Natural killer cell treated with Interleukin-12 subunit alpha and Interleukin-12 subunit beta and Interleukin-15 and Interleukin-18, amount 100 ng/mL, for 72 hours (primary cell): Measurements from ENCODE around the gene CLEC4D. TPM values are rescaled to one million over a fixed set of nuclear protein-coding genes. Genes with fewer than 3 reads are reported as not detected.
"Not testable (repeated sequence)": the region's sequence is repeated elsewhere in the genome, so short reads cannot be mapped to it uniquely, and the experiment has no call there.

Experiments
- ATAC-seq, 2 donors: fragments of 150-1000 bp; cut with Tn5 transposase in 1 of 2; sonication (Bioruptor Pico), chemical (Tn5 transposase) in 1 of 2; 2 replicates each; pipeline ENCODE4 v1.10.0; 2021
- DNase-seq: peaks from one replicate; pipeline ENCODE4 v3.0.0; 2022; ENCODE audit warnings: low spot score
- H3K27ac Mint-ChIP-seq, 2 donors: 1 replicate in 1 of 2; 2 replicates in 1 of 2; pipeline ENCODE4 v1.8.0; 2022; ENCODE audit warnings: mixed read lengths in 2 of 2, mild to moderate bottlenecking in 1 of 2, moderate library complexity in 1 of 2
- H3K27me3 Mint-ChIP-seq, 2 donors: 1 replicate in 1 of 2; 2 replicates in 1 of 2; pipeline ENCODE4 v1.8.0; 2022; ENCODE audit warnings: mixed read lengths in 2 of 2
- H3K36me3 Mint-ChIP-seq: one replicate; pipeline ENCODE4 v1.8.0; 2022; ENCODE audit warnings: mixed read lengths
- H3K4me1 Mint-ChIP-seq, 2 donors: 1 replicate in 1 of 2; 2 replicates in 1 of 2; pipeline ENCODE4 v1.8.0; 2022; ENCODE audit warnings: low read depth in 2 of 2, mixed read lengths in 2 of 2, mild to moderate bottlenecking in 1 of 2
- H3K4me3 Mint-ChIP-seq: one replicate; pipeline ENCODE4 v1.8.0; 2022; ENCODE audit warnings: mixed read lengths
- H3K9me3 Mint-ChIP-seq: 2 replicates; pipeline ENCODE4 v1.8.0; 2022; ENCODE audit warnings: mixed read lengths
- total RNA-seq, 2 donors: library from RNA; stranded (reverse); gene quantifications; one replicate each; pipeline ENCODE4 v1.2.3, GENCODE V29; 2022

The CLEC4D gene
- total RNA-seq, 2 donors from 2014 or later: not detected

- Mint-ChIP-seq H3K36me3 (no peaks in the 10 kb centered on the region), H3K4me1 (no peaks in the 10 kb centered on the region), H3K4me3 (no peak overlapping the region), H3K9me3 (no peaks in the 10 kb centered on the region), H3K27ac (no peak overlapping the region), H3K27me3 (peaks cover 11 to 23% of the 10 kb centered on the region in 2 donors)
- DNase-seq (no peak), ATAC-seq (no peak)
Observed at GRCh38 chr12:8547645-8548044, 34.3 kb downstream of the CLEC4D start.

- no peaks in the 10 kb centered on the region for H3K9me3 Mint-ChIP-seq
- peaks cover 11 to 23% of the 10 kb centered on the region in 2 donors for H3K27me3 Mint-ChIP-seq
- no peaks in the 10 kb centered on the region for H3K36me3 Mint-ChIP-seq
- H3K27ac Mint-ChIP-seq: no peak overlapping the region
- no peak overlapping the region for H3K4me3 Mint-ChIP-seq
- no peak for ATAC-seq
- DNase-seq: no peak
- H3K4me1 Mint-ChIP-seq: no peaks in the 10 kb centered on the region
Observed at GRCh38 chr12:8548192-8548591, 34.9 kb downstream of the CLEC4D start.

- Mint-ChIP-seq H3K27me3 (peaks cover 11 to 23% of the 10 kb centered on the region in 2 donors), H3K9me3 (no peaks in the 10 kb centered on the region), H3K36me3 (no peaks in the 10 kb centered on the region), H3K27ac (no peak overlapping the region), H3K4me1 (no peaks in the 10 kb centered on the region), H3K4me3 (no peak overlapping the region)
- DNase-seq: no peak
- ATAC-seq: no peak
Observed at GRCh38 chr12:8549381-8549780, 36.1 kb downstream of the CLEC4D start.

GRCh38 chr12:8553088-8553627 lies 39.9 kb downstream of the CLEC4D start:
- H3K9me3 Mint-ChIP-seq: no peaks in the 10 kb centered on the region
- DNase-seq (no peak), ATAC-seq (no peak)
- H3K27me3 Mint-ChIP-seq: peaks cover 7 to 13% of the 10 kb centered on the region in 2 donors
- no peak overlapping the region for H3K27ac Mint-ChIP-seq
- H3K36me3 Mint-ChIP-seq: no peaks in the 10 kb centered on the region
- H3K4me3 Mint-ChIP-seq: no peak overlapping the region
- H3K4me1 Mint-ChIP-seq: no peaks in the 10 kb centered on the region

GRCh38 chr12:8554451-8555195 lies 41.3 kb downstream of the CLEC4D start:
- Mint-ChIP-seq H3K36me3 (no peaks in the 10 kb centered on the region), H3K27ac (no peak overlapping the region), H3K4me3 (no peak overlapping the region), H3K9me3 (no peaks in the 10 kb centered on the region), H3K4me1 (no peaks in the 10 kb centered on the region), H3K27me3 (peaks cover 3 to 12% of the 10 kb centered on the region in 2 donors)
- no peak for ATAC-seq
- DNase-seq: no peak

- Mint-ChIP-seq H3K27ac (no peak overlapping the region), H3K9me3 (no peaks in the 10 kb centered on the region), H3K36me3 (no peaks in the 10 kb centered on the region), H3K4me3 (no peak overlapping the region), H3K4me1 (no peaks in the 10 kb centered on the region), H3K27me3 (peaks cover 14 to 25% of the 10 kb centered on the region in 2 donors)
- no peak for DNase-seq
- ATAC-seq: no peak
Observed at GRCh38 chr12:8556531-8557097, 43.3 kb downstream of the CLEC4D start.

- no peak for ATAC-seq
- H3K4me1 Mint-ChIP-seq: no peaks in the 10 kb centered on the region
- H3K27ac Mint-ChIP-seq: no peak overlapping the region
- no peak for DNase-seq
- H3K9me3 Mint-ChIP-seq: no peaks in the 10 kb centered on the region
- H3K27me3 Mint-ChIP-seq: peaks cover 24 to 36% of the 10 kb centered on the region in 2 donors
- H3K4me3 Mint-ChIP-seq: no peak overlapping the region
- no peaks in the 10 kb centered on the region for H3K36me3 Mint-ChIP-seq
Observed at GRCh38 chr12:8559676-8560075, 46.4 kb downstream of the CLEC4D start.

GRCh38 chr12:8561011-8561410 lies 47.7 kb downstream of the CLEC4D start:
- H3K36me3 Mint-ChIP-seq: no peaks in the 10 kb centered on the region
- no peak overlapping the region for H3K4me3 Mint-ChIP-seq
- no peak overlapping the region for H3K27ac Mint-ChIP-seq
- DNase-seq (no peak), ATAC-seq (no peak)
- no peaks in the 10 kb centered on the region for H3K4me1 Mint-ChIP-seq
- peaks cover 25 to 43% of the 10 kb centered on the region in 2 donors for H3K27me3 Mint-ChIP-seq
- H3K9me3 Mint-ChIP-seq: no peaks in the 10 kb centered on the region

- DNase-seq: no peak
- H3K9me3 Mint-ChIP-seq: no peaks in the 10 kb centered on the region
Observed at GRCh38 chr12:8562310-8562709, 49.0 kb downstream of the CLEC4D start.

GRCh38 chr12:8563356-8563755 lies 50.1 kb downstream of the CLEC4D start:
- Mint-ChIP-seq H3K4me3 (no peak overlapping the region), H3K9me3 (no peaks in the 10 kb centered on the region), H3K27ac (no peak overlapping the region), H3K36me3 (no peaks in the 10 kb centered on the region), H3K27me3 (peaks cover 25 to 43% of the 10 kb centered on the region in 2 donors), H3K4me1 (no peaks in the 10 kb centered on the region)
- ATAC-seq: no peak
- DNase-seq: no peak

More at GRCh38 chr12:8562310-8562709, 49.0 kb downstream of the CLEC4D start:
- Mint-ChIP-seq H3K27ac (no peak overlapping the region), H3K27me3 (peaks cover 25 to 43% of the 10 kb centered on the region in 2 donors), H3K36me3 (no peaks in the 10 kb centered on the region), H3K4me3 (no peak overlapping the region), H3K4me1 (no peaks in the 10 kb centered on the region)
- no peak for ATAC-seq

GRCh38 chr12:8564656-8565055 lies 51.4 kb downstream of the CLEC4D start:
- DNase-seq: no peak
- Mint-ChIP-seq H3K4me1 (no peaks in the 10 kb centered on the region), H3K9me3 (no peaks in the 10 kb centered on the region), H3K27ac (no peak overlapping the region), H3K4me3 (no peak overlapping the region), H3K27me3 (peaks cover 25 to 38% of the 10 kb centered on the region in 2 donors), H3K36me3 (no peaks in the 10 kb centered on the region)
- no peak for ATAC-seq

- not testable (repeated sequence) for H3K4me1 Mint-ChIP-seq, DNase-seq, H3K36me3 Mint-ChIP-seq, H3K27ac Mint-ChIP-seq, H3K4me3 Mint-ChIP-seq, ATAC-seq, H3K9me3 Mint-ChIP-seq
- peaks cover 15 to 25% of the 10 kb centered on the region in 2 donors for H3K27me3 Mint-ChIP-seq
Observed at GRCh38 chr12:8566052-8566451, 52.7 kb downstream of the CLEC4D start.

- Mint-ChIP-seq H3K4me3 (no peak overlapping the region), H3K36me3 (no peaks in the 10 kb centered on the region), H3K27me3 (peaks cover 13 to 25% of the 10 kb centered on the region in 2 donors), H3K9me3 (no peaks in the 10 kb centered on the region), H3K4me1 (no peaks in the 10 kb centered on the region), H3K27ac (no peak overlapping the region)
- no peak for ATAC-seq
- DNase-seq: no peak
Observed at GRCh38 chr12:8566525-8566924, 53.2 kb downstream of the CLEC4D start.
